Measurements from ENCODE around the gene RTN4.

The RTN4 gene

DNA sequence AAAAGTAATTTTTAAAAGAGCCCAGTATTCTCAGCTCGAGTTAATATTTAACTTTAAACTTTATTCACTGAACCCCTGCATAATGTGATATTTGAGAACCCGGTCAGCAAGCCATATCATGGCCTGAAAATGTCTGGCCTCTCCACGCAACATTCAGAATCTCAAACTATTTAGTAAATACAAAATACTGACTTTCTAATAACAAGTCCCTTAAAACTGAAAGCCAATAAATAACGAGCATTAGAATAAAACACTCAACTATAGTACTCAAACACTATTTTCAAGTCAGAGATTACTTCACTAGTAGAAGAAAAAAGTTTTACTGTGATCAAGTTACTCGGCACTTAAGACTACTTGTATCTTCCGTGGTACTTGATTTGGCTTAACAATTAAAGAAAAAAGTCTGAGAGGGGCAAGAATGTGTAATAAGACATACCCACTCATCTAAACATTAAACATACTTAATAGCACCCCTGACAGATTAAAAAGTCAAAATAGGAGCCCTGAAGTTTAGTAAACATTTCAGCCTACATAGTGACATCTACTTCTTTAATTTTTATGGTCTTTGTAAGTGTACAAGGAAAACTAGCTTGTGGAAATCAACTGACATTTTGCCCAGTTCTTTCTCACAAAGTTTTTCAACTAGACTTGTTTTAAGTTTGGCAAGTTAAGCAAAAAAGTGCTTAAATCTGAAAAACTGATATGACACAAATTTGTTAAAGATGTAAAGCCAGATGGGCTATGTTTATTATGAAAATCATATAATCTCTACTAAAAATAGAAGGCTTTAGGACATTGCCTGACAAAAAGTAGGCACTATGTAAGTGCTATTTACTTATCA, 38.2 kb downstream of the RTN4 start:
- H3K27me3 ChIP-seq (ENCODE audit: insufficient read depth, low read length): no peaks in the 10 kb centered on the region
- H3K9ac ChIP-seq (ENCODE audit: low read length): peak overlapping the region; percentile 46
- peak overlapping the region; percentile 85; the same call in 1 of the 2 replicates for H2AFZ ChIP-seq (ENCODE audit: low read length)
- H3F3A ChIP-seq (ENCODE audit: insufficient read depth, low read length): no peaks in the 10 kb centered on the region
- H3K4me2 ChIP-seq (ENCODE audit: low read length): peak overlapping the region; percentile 86
- H3K4me1 ChIP-seq (ENCODE audit: insufficient read depth, low read length, severe bottlenecking): peaks cover 70% of the 10 kb centered on the region
- TF ChIP-seq, protein P1, sequence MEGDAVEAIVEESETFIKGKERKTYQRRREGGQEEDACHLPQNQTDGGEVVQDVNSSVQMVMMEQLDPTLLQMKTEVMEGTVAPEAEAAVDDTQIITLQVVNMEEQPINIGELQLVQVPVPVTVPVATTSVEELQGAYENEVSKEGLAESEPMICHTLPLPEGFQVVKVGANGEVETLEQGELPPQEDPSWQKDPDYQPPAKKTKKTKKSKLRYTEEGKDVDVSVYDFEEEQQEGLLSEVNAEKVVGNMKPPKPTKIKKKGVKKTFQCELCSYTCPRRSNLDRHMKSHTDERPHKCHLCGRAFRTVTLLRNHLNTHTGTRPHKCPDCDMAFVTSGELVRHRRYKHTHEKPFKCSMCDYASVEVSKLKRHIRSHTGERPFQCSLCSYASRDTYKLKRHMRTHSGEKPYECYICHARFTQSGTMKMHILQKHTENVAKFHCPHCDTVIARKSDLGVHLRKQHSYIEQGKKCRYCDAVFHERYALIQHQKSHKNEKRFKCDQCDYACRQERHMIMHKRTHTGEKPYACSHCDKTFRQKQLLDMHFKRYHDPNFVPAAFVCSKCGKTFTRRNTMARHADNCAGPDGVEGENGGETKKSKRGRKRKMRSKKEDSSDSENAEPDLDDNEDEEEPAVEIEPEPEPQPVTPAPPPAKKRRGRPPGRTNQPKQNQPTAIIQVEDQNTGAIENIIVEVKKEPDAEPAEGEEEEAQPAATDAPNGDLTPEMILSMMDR (IDR thresholded peaks at IDR 0.05; ENCODE audit: low read length): no peak
- TF ChIP-seq EZH2 (IDR thresholded peaks at IDR 0.05; ENCODE audit: borderline replicate concordance, low read length): no peak
- no peaks in the 10 kb centered on the region for H3K36me3 ChIP-seq (ENCODE audit: insufficient read depth, low read length)
- no peaks in the 10 kb centered on the region for H4K20me1 ChIP-seq (ENCODE audit: insufficient read depth, low read length)
- H3K9me2 ChIP-seq (ENCODE audit: low read depth, low read length): no peaks in the 10 kb centered on the region
- peaks cover 43% of the 10 kb centered on the region for H3K79me2 ChIP-seq (ENCODE audit: insufficient read depth, low read length)
- 0 out of 2 replicates have a peak, but pooled peaks cover 2% of the 10 kb centered on the region for H3K9me3 ChIP-seq (ENCODE audit: low read length)
- H3K27ac ChIP-seq (ENCODE audit: low read depth, low read length, poor library complexity, severe bottlenecking): peak overlapping the region; percentile 81
- H3K4me3 ChIP-seq (ENCODE audit: low read depth, low read length, poor library complexity, severe bottlenecking): peak overlapping the region; percentile 47

DNA sequence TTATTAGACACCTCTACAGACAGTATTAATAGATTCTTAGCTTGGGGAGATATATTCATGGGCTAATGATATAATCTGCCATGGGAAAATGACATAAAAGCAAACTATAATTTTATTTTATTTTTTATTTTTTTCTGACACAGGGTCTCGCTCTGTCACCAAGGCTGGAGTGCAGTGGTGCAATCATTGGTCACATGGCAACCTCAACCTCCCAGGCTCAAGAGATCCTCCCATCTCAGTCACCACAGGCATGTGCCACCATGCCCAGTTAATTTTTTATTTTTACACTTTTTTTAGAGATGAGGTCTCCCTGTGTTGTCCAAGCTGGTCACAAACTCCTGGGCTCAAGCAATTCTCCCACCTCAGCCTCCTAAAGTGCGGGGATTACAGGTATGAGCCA, 39.3 kb downstream of the RTN4 start:
- H3K9me2 ChIP-seq (ENCODE audit: low read depth, low read length): no peaks in the 10 kb centered on the region
- no peaks in the 10 kb centered on the region for H3F3A ChIP-seq (ENCODE audit: insufficient read depth, low read length)
- H3K4me2 ChIP-seq (ENCODE audit: low read length): peak overlapping the region; percentile 86
- TF ChIP-seq, protein P1 (IDR thresholded peaks at IDR 0.05; ENCODE audit: low read length): no peak
- no peak for TF ChIP-seq EZH2 (IDR thresholded peaks at IDR 0.05; ENCODE audit: borderline replicate concordance, low read length)
- H3K27ac ChIP-seq (ENCODE audit: low read depth, low read length, poor library complexity, severe bottlenecking): peak overlapping the region; percentile 81
- peak overlapping the region; percentile 63 for H3K4me3 ChIP-seq (ENCODE audit: low read depth, low read length, poor library complexity, severe bottlenecking)
- no peaks in the 10 kb centered on the region for H3K36me3 ChIP-seq (ENCODE audit: insufficient read depth, low read length)
- H3K79me2 ChIP-seq (ENCODE audit: insufficient read depth, low read length): peaks cover 54% of the 10 kb centered on the region
- H4K20me1 ChIP-seq (ENCODE audit: insufficient read depth, low read length): no peaks in the 10 kb centered on the region
- peaks cover 82% of the 10 kb centered on the region for H3K4me1 ChIP-seq (ENCODE audit: insufficient read depth, low read length, severe bottlenecking)
- 0 out of 2 replicates have a peak, but pooled peaks cover 2% of the 10 kb centered on the region for H3K9me3 ChIP-seq (ENCODE audit: low read length)
- H3K9ac ChIP-seq (ENCODE audit: low read length): peak overlapping the region; percentile 69
- no peak overlapping the region for H2AFZ ChIP-seq (ENCODE audit: low read length)
- H3K27me3 ChIP-seq (ENCODE audit: insufficient read depth, low read length): no peaks in the 10 kb centered on the region

DNA sequence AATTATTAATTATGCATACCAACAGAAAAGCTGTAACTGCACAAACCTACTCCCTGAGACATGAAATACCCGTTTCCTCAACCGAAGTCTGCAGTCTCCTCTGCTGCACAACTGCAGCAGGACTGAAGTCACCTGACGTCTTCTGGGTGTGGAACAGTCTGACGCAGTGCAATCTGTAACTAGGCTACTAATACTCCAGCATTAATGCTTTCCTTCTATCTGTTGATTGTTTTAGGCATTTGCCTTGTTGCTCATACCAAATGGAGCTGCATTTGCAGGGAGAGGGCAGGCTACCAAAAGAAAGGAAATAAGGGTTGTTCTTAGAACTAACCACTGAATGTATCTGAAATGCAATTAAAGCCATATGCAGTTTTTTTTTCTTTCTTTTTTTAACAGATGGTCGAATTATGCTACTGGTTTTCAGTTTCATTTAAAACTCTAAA, 40.1 kb downstream of the RTN4 start:
- TF ChIP-seq, protein P1 (IDR thresholded peaks at IDR 0.05; ENCODE audit: low read length): no peak
- no peak for TF ChIP-seq EZH2 (IDR thresholded peaks at IDR 0.05; ENCODE audit: borderline replicate concordance, low read length)
- Histone ChIP-seq H3K36me3 (ENCODE audit: insufficient read depth, low read length) (no peaks in the 10 kb centered on the region), H3F3A (ENCODE audit: insufficient read depth, low read length) (no peaks in the 10 kb centered on the region), H3K79me2 (ENCODE audit: insufficient read depth, low read length) (peaks cover 62% of the 10 kb centered on the region), H3K4me1 (ENCODE audit: insufficient read depth, low read length, severe bottlenecking) (peaks cover 82% of the 10 kb centered on the region), H3K9ac (ENCODE audit: low read length) (peak overlapping the region; percentile 69), H3K27me3 (ENCODE audit: insufficient read depth, low read length) (no peaks in the 10 kb centered on the region), H3K9me3 (ENCODE audit: low read length) (no peaks in the 10 kb centered on the region), H3K9me2 (ENCODE audit: low read depth, low read length) (no peaks in the 10 kb centered on the region), H3K4me3 (ENCODE audit: low read depth, low read length, poor library complexity, severe bottlenecking) (peak overlapping the region; percentile 63), H3K27ac (ENCODE audit: low read depth, low read length, poor library complexity, severe bottlenecking) (peak overlapping the region; percentile 69), H4K20me1 (ENCODE audit: insufficient read depth, low read length) (no peaks in the 10 kb centered on the region), H2AFZ (ENCODE audit: low read length) (no peak overlapping the region), H3K4me2 (ENCODE audit: low read length) (peak overlapping the region; percentile 86)
